H1 (cell line): ENCODE measurements around the gene TEX2. TPM values are rescaled to one million over a fixed set of nuclear protein-coding genes. Genes with fewer than 3 reads are reported as not detected.

Experiments
- CTCF ChIA-PET: fragments of 300-600 bp; sonication (Branson Sonifier 250); formaldehyde crosslinking; loops from one replicate; lab custom pipeline; 2021; ENCODE audit not compliant: partially characterized antibody; lab: Charles Lee
- POLR2A ChIA-PET: fragments of 300-600 bp; sonication (Branson Sonifier 250); formaldehyde crosslinking; loops from one replicate; lab custom pipeline; 2021; ENCODE audit warnings: inconsistent platforms; ENCODE audit not compliant: partially characterized antibody; lab: Charles Lee
- DNase-seq, 2 experiments: peaks; one replicate each; pipeline versions ENCODE4 v3.0.0 to v3.0.0-alpha.2; 2010 to 2022; ENCODE audit warnings: low spot score in 2 of 2, low read depth in 1 of 2, mixed read lengths in 1 of 2
- FAIRE-seq: peaks from 2 replicates; lab custom pipeline; 2011; peaks lifted over from hg19 to GRCh38; lab: Jason Lieb, UNC
- H2AFZ ChIP-seq: 2 replicates; pipeline ENCODE4 v1.8.1; 2012; ENCODE audit warnings: low read length, inconsistent platforms
- H2AK5ac ChIP-seq: 2 replicates; pipeline ENCODE4 v1.6.1; 2013; ENCODE audit warnings: low read depth, low read length
- H2BK120ac ChIP-seq: replicated peaks from 2 replicates; pipeline ENCODE3; 2013; ENCODE audit warnings: low read depth, low read length, inconsistent platforms
- H2BK12ac ChIP-seq: 2 replicates; pipeline ENCODE4 v1.6.1; 2013; ENCODE audit warnings: low read depth, low read length
- H2BK15ac ChIP-seq: 2 replicates; pipeline ENCODE4 v1.6.1; 2013; ENCODE audit warnings: low read length
- H2BK20ac ChIP-seq: 2 replicates; pipeline ENCODE4 v1.6.1; 2013; ENCODE audit warnings: low read length
- H2BK5ac ChIP-seq: 2 replicates; pipeline ENCODE4 v1.6.1; 2013; ENCODE audit warnings: low read depth, low read length
- H3K14ac ChIP-seq: 2 replicates; pipeline ENCODE4 v1.6.1; 2013; ENCODE audit warnings: inconsistent platforms; ENCODE audit not compliant: insufficient read length
- H3K18ac ChIP-seq: 2 replicates; pipeline ENCODE4 v1.6.1; 2013; ENCODE audit warnings: low read length; ENCODE audit errors: extremely low read depth
- H3K23ac ChIP-seq: 2 replicates; pipeline ENCODE4 v1.6.1; 2013; ENCODE audit warnings: inconsistent platforms; ENCODE audit not compliant: insufficient read length
- H3K23me2 ChIP-seq: 2 replicates; pipeline ENCODE4 v1.6.1; 2013; ENCODE audit warnings: low read depth, low read length
- H3K27ac ChIP-seq: 2 replicates; pipeline ENCODE4 v1.6.1; 2011; ENCODE audit warnings: low read depth, low read length, inconsistent platforms
- H3K27me3 ChIP-seq, 4 experiments: replicated peaks in 1 of 4; 1 replicate in 1 of 4; 2 replicates in 3 of 4; pipeline versions ENCODE4 v1.6.1 to v1.8.1; 2011 to 2013; ENCODE audit warnings: low read length in 3 of 4, mild to moderate bottlenecking in 3 of 4, inconsistent platforms in 2 of 4, mixed read lengths in 2 of 4, moderate library complexity in 1 of 4; ENCODE audit not compliant: control insufficient read depth in 3 of 4, insufficient read depth in 3 of 4; ENCODE audit errors: extremely low read depth in 1 of 4
- H3K36me3 ChIP-seq, 4 experiments: 2 replicates each; pipeline versions ENCODE4 v1.6.1 to v1.8.1; 2011 to 2013; ENCODE audit warnings: mild to moderate bottlenecking in 4 of 4, low read length in 3 of 4, moderate library complexity in 2 of 4, control low read depth in 1 of 4, inconsistent platforms in 1 of 4; ENCODE audit not compliant: insufficient read depth in 4 of 4, control insufficient read depth in 2 of 4
- H3K4ac ChIP-seq: replicated peaks from 2 replicates; pipeline ENCODE3; 2013; ENCODE audit warnings: low read length, low read depth, mixed read lengths, inconsistent platforms; ENCODE audit not compliant: insufficient read length
- H3K4me1 ChIP-seq, 4 experiments: replicated peaks in 1 of 4; 1 replicate in 1 of 4; 2 replicates in 3 of 4; pipeline versions ENCODE4 v1.6.1 to v1.8.1; 2011 to 2013; ENCODE audit warnings: low read length in 3 of 4, inconsistent platforms in 2 of 4, mixed read lengths in 1 of 4; ENCODE audit not compliant: insufficient read depth in 4 of 4, control insufficient read depth in 3 of 4
- H3K4me2 ChIP-seq, 2 experiments: 2 replicates each; pipeline versions ENCODE4 v1.6.1 to v1.8.1; 2011 to 2013; ENCODE audit warnings: low read depth in 2 of 2, low read length in 2 of 2, control low read depth in 1 of 2, inconsistent platforms in 1 of 2, mild to moderate bottlenecking in 1 of 2; ENCODE audit not compliant: insufficient read depth in 1 of 2
- H3K4me3 ChIP-seq, 4 experiments: fragments of 200-600, 300-600 bp in 1 of 4; sonication (generic), shearing (Covaris generic), sonication (Bioruptor Twin) in 1 of 4; 2 replicates each; pipeline versions ENCODE4 v1.5.1 to v1.8.1; 2011 to 2016; ENCODE audit warnings: low read length in 4 of 4, low read depth in 3 of 4, control low read depth in 2 of 4, inconsistent platforms in 2 of 4, mild to moderate bottlenecking in 2 of 4, mixed read lengths in 1 of 4, moderate library complexity in 1 of 4; ENCODE audit not compliant: insufficient read depth in 2 of 4; ENCODE audit errors: extremely low read depth in 1 of 4
- H3K56ac ChIP-seq: replicated peaks from 2 replicates; pipeline ENCODE3; 2013; ENCODE audit warnings: low read depth, mild to moderate bottlenecking, mixed read lengths, low read length, inconsistent platforms; ENCODE audit not compliant: insufficient read length
- H3K79me1 ChIP-seq: 2 replicates; pipeline ENCODE4 v1.6.1; 2013; ENCODE audit warnings: low read depth, low read length, control low read depth
- H3K79me2 ChIP-seq, 2 experiments: 2 replicates each; pipeline versions ENCODE4 v1.6.1 to v1.8.1; 2012 to 2013; ENCODE audit warnings: low read length in 2 of 2, mild to moderate bottlenecking in 2 of 2, inconsistent platforms in 1 of 2; ENCODE audit not compliant: insufficient read depth in 2 of 2, control insufficient read depth in 1 of 2
- H3K9ac ChIP-seq, 4 experiments: replicated peaks in 1 of 4; 1 replicate in 1 of 4; 2 replicates in 3 of 4; pipeline versions ENCODE4 v1.6.1 to v1.8.1; 2011 to 2013; ENCODE audit warnings: low read depth in 3 of 4, low read length in 3 of 4, control low read depth in 2 of 4, mild to moderate bottlenecking in 2 of 4, moderate library complexity in 2 of 4, inconsistent platforms in 1 of 4; ENCODE audit errors: extremely low read depth in 1 of 4
- H3K9me3 ChIP-seq, 2 experiments: 2 replicates each; pipeline versions ENCODE4 v1.6.1 to v1.8.1; 2012 to 2013; ENCODE audit warnings: mild to moderate bottlenecking in 2 of 2, moderate library complexity in 2 of 2, control low read depth in 1 of 2, inconsistent platforms in 1 of 2, low read depth in 1 of 2, low read length in 1 of 2, mixed read lengths in 1 of 2; ENCODE audit not compliant: insufficient read depth in 2 of 2
- H4K20me1 ChIP-seq, 2 experiments: replicated peaks in 1 of 2; 2 replicates each; pipeline versions ENCODE3 to v1.8.1; 2011 to 2013; ENCODE audit warnings: inconsistent platforms in 2 of 2, low read length in 2 of 2, mild to moderate bottlenecking in 1 of 2; ENCODE audit not compliant: insufficient read depth in 2 of 2, control insufficient read depth in 1 of 2
- H4K5ac ChIP-seq: 2 replicates; pipeline ENCODE4 v1.6.1; 2013; ENCODE audit warnings: low read length, low read depth, mixed read lengths, inconsistent platforms; ENCODE audit not compliant: insufficient read length
- H4K8ac ChIP-seq: 2 replicates; pipeline ENCODE4 v1.8.0; 2013; ENCODE audit warnings: mild to moderate bottlenecking, moderate library complexity, low read length, inconsistent platforms; ENCODE audit not compliant: insufficient read depth; ENCODE audit errors: extremely low read depth
- H4K91ac ChIP-seq: replicated peaks from 2 replicates; pipeline ENCODE3; 2013; ENCODE audit warnings: low read length, mixed read lengths, inconsistent platforms; ENCODE audit not compliant: insufficient read length
- ATF2 ChIP-seq: IDR thresholded peaks from 2 replicates; pipeline ENCODE4 v1.6.1; 2012; ENCODE audit warnings: low read length, inconsistent platforms
- BACH1 ChIP-seq: IDR thresholded peaks from 2 replicates; pipeline ENCODE4 v1.6.1; 2012; ENCODE audit warnings: low read length, improper control_type of control experiment
- CBX8 ChIP-seq: fragments of 300-800, 300-1000 bp; sonication (generic); IDR thresholded peaks from 2 replicates; pipeline ENCODE4 v1.7.1; 2016; ENCODE audit warnings: low read depth, low read length, borderline replicate concordance
- CEBPB ChIP-seq: IDR thresholded peaks from 2 replicates; pipeline ENCODE4 v1.6.1; 2012; ENCODE audit warnings: low read depth, low read length
- CREB1 ChIP-seq: IDR thresholded peaks from 2 replicates; pipeline ENCODE4 v1.6.1; 2012; ENCODE audit warnings: inconsistent platforms
- GABPA ChIP-seq: IDR thresholded peaks from 2 replicates; pipeline ENCODE4 v1.6.1; 2011; ENCODE audit warnings: mild to moderate bottlenecking, low read length, moderate library complexity, borderline replicate concordance; ENCODE audit not compliant: insufficient read depth
- HDAC2 ChIP-seq, 2 experiments: fragments of 300-600 bp in 1 of 2; sonication (generic) in 1 of 2; IDR thresholded peaks; 2 replicates each; pipeline ENCODE4 v1.6.1; 2011 to 2012; ENCODE audit warnings: low read depth in 2 of 2, low read length in 2 of 2, mild to moderate bottlenecking in 2 of 2, moderate library complexity in 2 of 2, borderline replicate concordance in 1 of 2, inconsistent platforms in 1 of 2
- HDAC6 ChIP-seq: IDR thresholded peaks from one replicate; pipeline ENCODE4 v1.7.1; 2012; ENCODE audit warnings: low read depth, mild to moderate bottlenecking, inconsistent platforms, low read length, moderate library complexity
- JUN ChIP-seq: IDR thresholded peaks from 2 replicates; pipeline ENCODE4 v1.6.1; 2011; ENCODE audit warnings: low read depth, mild to moderate bottlenecking, improper control_type of control experiment, low read length
- NANOG ChIP-seq: IDR thresholded peaks from 2 replicates; pipeline ENCODE4 v1.6.1; 2011; ENCODE audit warnings: low read length, low read depth, mild to moderate bottlenecking, inconsistent platforms; ENCODE audit not compliant: insufficient read depth, poor library complexity, severe bottlenecking
- SIN3A ChIP-seq, 2 experiments: IDR thresholded peaks in 1 of 2; conservative IDR thresholded peaks in 1 of 2; 2 replicates each; pipeline ENCODE4 v1.6.1; 2011 to 2012; ENCODE audit warnings: low read length in 2 of 2, improper control_type of control experiment in 1 of 2, low read depth in 1 of 2, mild to moderate bottlenecking in 1 of 2
- TAF1 ChIP-seq: IDR thresholded peaks from 2 replicates; pipeline ENCODE4 v1.6.1; 2011; ENCODE audit warnings: mild to moderate bottlenecking, low read depth, low read length
- WGBS, 2 experiments: shearing (Covaris generic) in 1 of 2; methylation state at CpG; one replicate each; pipeline versions ENCODE4 v1.1.6 to v1.1.7; 2013 to 2015; ENCODE audit warnings: low lambda C conversion rate in 2 of 2, mixed read lengths in 2 of 2, inconsistent platforms in 1 of 2, low coverage in 1 of 2, missing lambda C conversion rate in 1 of 2; ENCODE audit not compliant: insufficient replicate concordance in 2 of 2, insufficient coverage in 1 of 2, insufficient read length in 1 of 2; ENCODE audit errors: extremely low coverage in 1 of 2, missing lambda C conversion rate in 1 of 2; 5-methylcytosine and 5-hydroxymethylcytosine counted together
- polyA plus RNA-seq, 7 experiments: library from polyadenylated mRNA; depleted of rRNA in 3 of 7; stranded (reverse) in 5 of 7; unstranded in 2 of 7; fragments of >200 nt in 5 of 7; fragments of 200-250 nt in 2 of 7; gene quantifications; 1 replicate in 5 of 7; 2 replicates in 1 of 7; 4 replicates in 1 of 7; pipeline versions ENCODE4 v1.2.1 to v1.2.3, GENCODE V29; 2011 to 2013; ENCODE audit warnings: missing spikeins in 2 of 7, mixed read lengths in 2 of 7
- total RNA-seq: library from RNA; stranded (reverse); fragmentation: NEBNext Ultra II Directional; extraction: Animal tissue kit (Norgen Biotek cat#: 25700); gene quantifications from 2 replicates; pipeline ENCODE4 v1.2.1, GENCODE V29; 2021
- TF ChIP-seq, protein P1 (sequence below): IDR thresholded peaks from 2 replicates; pipeline ENCODE4 v1.6.1; 2012; ENCODE audit warnings: inconsistent platforms

The TEX2 gene
- total and polyA plus RNA-seq, 2 of the 8 experiments (the other 6 are each of a cell fraction or from before 2014, with no cell fraction given) = 6.1 to 15.6 TPM

GRCh38 chr17:64300699-64300965 lies 37.6 kb upstream of the TEX2 start:
- no peak overlapping the region for H3K27ac ChIP-seq
- no peak overlapping the region for H3K23ac ChIP-seq
- no peak overlapping the region for H3K4ac ChIP-seq
- H2BK12ac ChIP-seq = no peak overlapping the region
- H3K4me1 ChIP-seq = no peaks in the 10 kb centered on the region
- POLR2A ChIA-PET = interaction anchor here (1.3 kb wide), 1 partner anchor 154 kb away, joined by 3 read pairs; no protein-coding TSS in a partner anchor
- H4K5ac ChIP-seq = no peak overlapping the region
- H3K4me3 ChIP-seq = no peak overlapping the region
- no peak overlapping the region for H3K56ac ChIP-seq
- no peak overlapping the region for H2BK15ac ChIP-seq
- H2BK5ac ChIP-seq = no peak overlapping the region
- H2AK5ac ChIP-seq = no peak overlapping the region
- H4K91ac ChIP-seq = no peak overlapping the region
- no peak overlapping the region for H4K8ac ChIP-seq
- no peaks in the 10 kb centered on the region for H3K36me3 ChIP-seq
- no peak overlapping the region for H3K4me2 ChIP-seq
- DNase-seq (no peak), FAIRE-seq (no peak)
- H3K14ac ChIP-seq = no peak overlapping the region
- H4K20me1 ChIP-seq = no peaks in the 10 kb centered on the region
- H3K27me3 ChIP-seq = no peaks in the 10 kb centered on the region
- H3K18ac ChIP-seq = no peak overlapping the region
- CTCF ChIA-PET = interaction anchor here (0.9 to 23.1 kb wide), 4 partner anchors 10 to 355 kb away, joined by 3 to 348 read pairs (median 10); no protein-coding TSS in a partner anchor
- H3K79me1 ChIP-seq = no peaks in the 10 kb centered on the region
- no peaks in the 10 kb centered on the region for H3K79me2 ChIP-seq
- H2AFZ ChIP-seq = no peak overlapping the region
- H3K9me3 ChIP-seq = no peaks in the 10 kb centered on the region
- no peak overlapping the region for H2BK20ac ChIP-seq
- H3K9ac ChIP-seq = no peak overlapping the region
- no peak overlapping the region for H2BK120ac ChIP-seq
- WGBS, 2 experiments = 91% methylated on average over 8 of the region's 8 CpGs; no CpG with 5 or more reads in 1 of the 2 experiments
- H3K23me2 ChIP-seq = no peaks in the 10 kb centered on the region; the same call in 1 of the 2 replicates
- TF ChIP-seq BACH1 = no peak
- no peak for TF ChIP-seq JUN
- no peak for TF ChIP-seq SIN3A (conservative IDR thresholded peaks at IDR 0.05 in 1 of 2, IDR thresholded peaks at IDR 0.05 in 1 of 2; ENCODE audit: low read depth in 1 of 2, low read length in 2 of 2)
- TF ChIP-seq HDAC2 (IDR thresholded peaks at IDR 0.05; ENCODE audit: borderline replicate concordance in 1 of 2, low read depth in 2 of 2, low read length in 2 of 2) = no peak
- no peak for TF ChIP-seq CBX8
- TF ChIP-seq CEBPB = no peak
- TF ChIP-seq ATF2 = no peak
- TF ChIP-seq NANOG = no peak
- no peak for TF ChIP-seq HDAC6
- TF ChIP-seq GABPA = no peak
- no peak for TF ChIP-seq CREB1
- TF ChIP-seq TAF1 = no peak
- TF ChIP-seq, protein P1, sequence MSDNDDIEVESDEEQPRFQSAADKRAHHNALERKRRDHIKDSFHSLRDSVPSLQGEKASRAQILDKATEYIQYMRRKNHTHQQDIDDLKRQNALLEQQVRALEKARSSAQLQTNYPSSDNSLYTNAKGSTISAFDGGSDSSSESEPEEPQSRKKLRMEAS = no peak
